ENCODE measurements around the gene AASDHPPT. TPM values are rescaled to one million over a fixed set of nuclear protein-coding genes. Genes with fewer than 3 reads are reported as not detected.

AASDHPPT gene
- total RNA-seq = 139 TPM

GRCh38 chr11:106077609-106078455, at the start of gene AASDHPPT:
Gene AASDHPPT (plus strand): TSS chr11:106077662. CDS start chr11:106077711, 49 bp downstream.

GRCh38 chr11:106076919-106077608, 398 bp upstream of the AASDHPPT start, which contains the start of gene KBTBD3:
Gene KBTBD3 (minus strand): TSS chr11:106077347. CDS start chr11:106059097, 18,250 bp downstream.

Other genes starting within 250 kb of the AASDHPPT start
- 107 TPM for gene MSANTD4, start 55.4 kb upstream of the AASDHPPT start, total RNA-seq
- gene KBTBD3, start 315 bp upstream of the AASDHPPT start, total RNA-seq = 20.5 TPM

Measured in camera-type eye (tissue), 1 donor.